HG02943 (cell line): Measurements from ENCODE around the gene CTDSPL2.
"Not testable (repeated sequence)": the region's sequence is repeated elsewhere in the genome, so short reads cannot be mapped to it uniquely, and the experiment has no call there.

Source experiments
- ATAC-seq: cut with Tn5 transposase; IDR thresholded peaks from one replicate; pipeline ENCODE4 v1.9.1; 2021; ENCODE audit warnings: mild to moderate bottlenecking, low read depth, moderate library complexity; ENCODE audit not compliant: unreplicated experiment

The CTDSPL2 gene

GRCh38 chr15:44536962-44537734, 109.7 kb downstream of the CTDSPL2 start, which contains the start of gene EIF3J:
EIF3J (plus strand) TSS chr15:44537147; CDS start chr15:44537195, 48 bp downstream.
- peak; percentile 82 for ATAC-seq

DNA sequence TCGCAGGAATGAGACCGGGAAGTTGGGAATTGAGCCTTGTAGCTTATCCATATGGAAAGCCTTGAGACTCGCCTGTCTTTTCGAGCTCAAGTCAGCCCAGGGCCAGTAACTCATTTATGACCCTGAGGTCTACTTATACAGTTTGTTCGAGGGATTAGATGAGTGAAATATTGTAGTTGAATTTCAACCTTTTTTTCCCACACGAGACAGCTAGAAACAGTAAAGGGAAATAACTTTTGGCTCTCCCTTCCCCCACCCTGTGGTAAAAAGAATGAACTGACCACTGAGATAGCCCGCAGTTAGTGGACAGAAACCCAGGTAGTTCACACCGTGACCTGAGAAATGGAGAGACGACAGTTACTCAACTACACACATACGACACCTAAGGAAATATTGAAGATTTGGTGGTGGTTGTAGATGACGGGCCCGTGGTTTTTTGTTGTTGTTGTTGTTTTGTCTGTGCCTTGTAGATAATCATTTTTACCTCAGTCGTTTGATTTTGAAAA, 110.4 kb downstream of the CTDSPL2 start:
- no peak for ATAC-seq

DNA sequence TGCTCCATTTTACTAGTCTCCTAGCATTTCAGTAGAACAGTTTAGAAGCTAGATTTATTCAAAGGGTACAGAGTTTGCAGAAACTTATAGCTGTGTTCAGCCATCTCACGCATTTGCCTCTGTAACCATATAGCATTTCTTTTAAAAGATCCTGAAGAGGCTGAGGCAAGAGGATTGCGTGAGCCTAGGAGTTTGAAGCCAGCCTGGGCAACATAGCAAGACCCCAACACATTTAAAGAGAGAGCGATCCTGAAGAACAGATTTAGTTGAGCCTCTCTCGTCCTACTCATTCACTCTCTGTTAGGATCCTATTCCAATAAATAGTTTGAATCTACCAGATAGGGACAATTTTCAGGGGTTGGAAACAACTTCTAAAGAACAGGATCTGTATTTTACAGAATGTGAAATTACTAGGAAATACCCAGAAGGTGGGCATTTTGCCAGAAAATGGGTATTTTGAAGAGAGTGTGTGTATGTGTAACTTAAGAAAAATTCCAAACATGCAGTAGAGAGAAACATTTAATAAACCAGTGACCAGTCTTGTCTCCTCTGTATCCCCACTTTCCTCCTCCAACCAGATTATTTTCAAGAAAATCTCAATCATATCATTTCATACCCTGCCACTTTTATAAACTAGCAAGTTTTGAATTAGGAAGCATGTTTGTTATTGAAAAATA, 114.0 kb downstream of the CTDSPL2 start:
- ATAC-seq = no peak

DNA sequence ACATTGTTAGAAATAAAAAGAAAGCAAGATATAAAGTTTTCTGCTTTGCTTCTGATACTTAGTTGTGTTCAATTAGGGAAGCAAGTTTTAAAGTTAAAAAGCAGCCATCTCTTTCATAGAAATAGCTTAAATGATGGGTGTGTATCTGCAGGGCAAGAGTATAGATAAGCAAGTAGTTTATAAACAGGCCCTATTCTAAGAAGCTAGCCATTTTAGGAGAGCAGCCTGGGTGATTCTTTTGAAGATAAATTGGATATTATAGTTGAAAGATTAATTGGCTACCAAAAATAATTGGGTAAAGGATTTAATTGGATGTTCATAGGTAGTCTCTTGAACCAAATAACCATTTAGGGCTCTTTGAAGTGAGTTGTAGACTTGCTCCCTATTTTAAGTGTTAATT, 115.2 kb downstream of the CTDSPL2 start:
- ATAC-seq = no peak

DNA sequence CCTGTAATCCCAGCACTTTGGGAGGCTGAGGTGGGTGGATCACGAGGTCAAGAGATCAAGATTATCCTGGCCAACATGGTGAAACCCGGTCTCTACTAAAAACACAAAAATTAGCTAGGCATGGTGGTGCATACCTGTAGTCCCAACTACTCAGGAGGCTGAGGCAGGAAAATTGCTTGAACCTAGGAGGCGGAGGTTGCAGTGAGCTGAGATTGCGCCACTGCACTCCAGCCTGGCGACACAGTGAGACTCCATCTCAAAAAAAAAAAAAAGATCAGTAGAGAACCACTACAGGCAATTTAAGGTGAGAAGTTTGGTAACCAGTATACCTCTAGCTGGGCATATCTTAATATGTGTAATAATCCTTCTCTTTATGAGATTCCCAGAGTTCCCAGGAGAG, 117.3 kb downstream of the CTDSPL2 start:
- ATAC-seq = not testable (repeated sequence)

GRCh38 chr15:44545913-44546802, 118.7 kb downstream of the CTDSPL2 start:
- no peak for ATAC-seq

GRCh38 chr15:44549152-44549551, 121.7 kb downstream of the CTDSPL2 start:
- ATAC-seq = not testable (repeated sequence)

DNA sequence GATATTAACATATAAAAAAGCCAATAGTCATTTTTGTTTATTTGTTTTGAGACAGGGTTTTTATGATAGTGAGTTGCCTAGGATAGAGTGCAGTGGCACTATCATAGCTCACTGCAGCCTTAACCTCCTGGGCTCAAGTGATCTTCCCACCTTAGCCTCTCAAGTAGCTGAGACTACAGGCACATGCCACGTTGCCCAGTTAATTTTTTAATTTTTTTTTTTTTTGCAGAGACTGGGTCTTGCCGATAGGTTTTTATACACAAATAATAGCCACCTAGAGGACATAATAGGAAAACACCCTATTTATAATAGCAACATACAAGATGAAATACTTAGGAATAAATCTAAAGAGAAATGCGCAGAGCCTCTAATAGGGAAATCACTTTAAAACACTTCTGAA, 122.8 kb downstream of the CTDSPL2 start:
- ATAC-seq = no peak

DNA sequence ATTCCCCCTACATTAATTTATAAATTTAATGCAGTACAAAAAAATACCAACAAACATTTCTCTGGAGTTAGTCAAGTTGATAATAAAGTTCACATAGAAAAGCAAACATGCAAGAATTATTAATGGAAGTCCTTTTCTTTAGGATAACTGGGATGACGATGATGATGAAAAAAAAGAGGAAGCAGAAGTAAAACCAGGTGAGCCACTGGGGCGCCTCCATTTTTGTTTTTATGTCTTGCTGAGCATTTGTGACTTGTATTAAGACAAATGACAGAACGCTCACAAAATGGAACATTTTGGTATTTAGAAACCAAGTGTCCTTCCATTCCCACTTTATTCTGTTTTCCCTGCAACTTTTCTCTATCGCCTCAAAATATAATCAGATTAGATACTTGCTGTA, 123.3 kb downstream of the CTDSPL2 start:
- no peak for ATAC-seq

GRCh38 chr15:44554934-44555723, 127.7 kb downstream of the CTDSPL2 start:
- ATAC-seq = no peak

DNA sequence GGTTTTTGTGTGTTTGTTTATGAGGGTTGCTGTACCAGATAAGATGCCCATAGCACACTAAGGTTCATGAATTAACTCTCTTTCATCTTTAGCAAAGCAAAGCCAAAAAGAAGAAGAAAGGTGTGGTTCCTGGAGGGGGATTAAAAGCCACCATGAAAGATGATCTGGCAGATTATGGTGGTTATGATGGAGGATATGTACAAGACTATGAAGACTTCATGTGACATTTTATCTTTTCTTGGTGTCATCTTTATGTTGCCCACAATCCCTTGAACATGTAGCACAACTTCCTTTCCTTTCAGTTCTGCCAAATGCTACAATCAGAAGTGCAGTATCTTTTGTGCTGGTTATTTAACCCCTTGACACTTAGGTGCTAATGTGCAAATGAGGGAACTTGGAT, 133.5 kb downstream of the CTDSPL2 start:
- not testable (repeated sequence) for ATAC-seq

- no peak for ATAC-seq
These were observed 138.1 kb downstream of the CTDSPL2 start for GRCh38 chr15:44565387-44566154.

DNA sequence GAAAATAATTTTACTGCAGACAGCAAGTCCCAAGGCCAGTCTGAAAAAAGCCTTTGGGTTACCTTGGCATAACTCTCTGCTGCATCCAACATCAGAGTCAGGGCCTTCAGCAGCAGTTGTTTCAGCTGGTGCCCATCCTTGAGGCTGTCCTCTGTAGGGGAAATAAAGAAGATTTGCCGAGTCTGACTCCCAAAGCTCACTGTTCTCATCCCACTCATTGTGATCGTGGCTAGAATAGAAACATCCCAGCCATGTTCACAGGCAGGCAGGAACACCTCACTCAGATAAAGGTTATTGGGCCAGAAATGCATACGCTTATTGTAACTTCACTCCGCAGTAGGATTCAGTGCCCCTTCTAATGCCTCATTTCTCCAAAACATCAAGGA, 138.7 kb downstream of the CTDSPL2 start:
- no peak for ATAC-seq

- ATAC-seq = no peak
These were observed 140.9 kb downstream of the CTDSPL2 start for GRCh38 chr15:44568338-44568737.

GRCh38 chr15:44569316-44569715, 141.9 kb downstream of the CTDSPL2 start:
- no peak for ATAC-seq

- no peak for ATAC-seq
These were observed 142.9 kb downstream of the CTDSPL2 start for GRCh38 chr15:44570361-44570760.

DNA sequence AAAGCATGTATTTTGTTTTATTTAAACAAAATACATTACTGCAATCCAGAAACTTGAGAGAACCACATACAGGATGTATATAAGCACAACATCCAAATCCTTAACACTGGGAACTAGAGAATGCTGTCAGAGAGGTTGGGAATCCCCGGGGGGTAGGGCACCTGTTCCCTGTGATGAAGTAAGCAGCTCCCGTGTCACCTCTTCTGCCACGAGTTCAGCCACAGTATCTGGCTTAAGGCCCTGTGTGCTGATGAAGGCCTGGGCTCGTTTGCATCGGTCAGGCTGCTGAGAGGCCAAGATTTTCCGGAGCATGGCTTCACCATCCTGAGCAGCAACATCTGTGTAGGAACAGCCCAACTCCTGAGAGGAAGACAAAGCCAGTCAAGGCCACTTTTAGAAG, 146.0 kb downstream of the CTDSPL2 start:
- no peak for ATAC-seq

DNA sequence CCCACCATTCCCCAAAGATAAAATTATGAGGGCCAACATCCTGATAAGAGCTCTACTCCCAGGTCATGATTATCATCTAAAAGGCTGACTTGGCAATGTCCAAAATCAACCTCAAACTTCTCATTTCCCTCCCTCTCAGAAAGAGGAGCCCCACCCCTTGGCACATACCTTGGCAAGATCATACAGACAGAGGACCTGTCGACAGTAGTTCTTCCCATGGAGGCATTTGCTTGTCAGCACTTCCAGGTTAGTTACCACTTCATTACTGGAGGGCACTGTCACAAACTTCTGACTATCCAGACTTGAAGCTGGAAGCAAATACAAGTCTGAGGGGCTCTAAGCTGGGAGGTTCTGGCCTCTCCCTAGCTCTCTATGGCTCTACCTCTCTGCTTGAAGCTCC, 147.3 kb downstream of the CTDSPL2 start:
- ATAC-seq = no peak
